PC-9 (cell line): ENCODE results near the gene ZNF552. TPM values are rescaled to one million over a fixed set of nuclear protein-coding genes. Genes with fewer than 3 reads are reported as not detected.
"Not testable (repeated sequence)": the region's sequence is repeated elsewhere in the genome, so short reads cannot be mapped to it uniquely, and the experiment has no call there.

Experiments used
- BruUV-seq: library from RNA; stranded (reverse); fragments of 400-500 nt; replicated peaks from 2 replicates; lab custom pipeline; 2021; lab: Mats Ljungman, UMichigan
- CTCF ChIA-PET: fragments of 300-600 bp; sonication (Branson Sonifier 250); formaldehyde crosslinking; loops from one replicate; lab custom pipeline; 2022; ENCODE audit warnings: antibody characterized with exemption; lab: Charles Lee
- POLR2A ChIA-PET: fragments of 300-600 bp; sonication (Branson Sonifier 250); formaldehyde crosslinking; loops from one replicate; lab custom pipeline; 2022; ENCODE audit warnings: antibody characterized with exemption; ENCODE audit not compliant: unreplicated experiment; lab: Charles Lee
- DNase-seq, 2 experiments: peaks; one replicate each; pipeline versions ENCODE4 v3.0.0 to v3.0.0-alpha.2; 2015 to 2022; ENCODE audit warnings: mixed read lengths in 1 of 2
- H2AFZ ChIP-seq: fragments of 200-600 bp; sonication (generic); 2 replicates; pipeline ENCODE4 v1.8.1; 2017; ENCODE audit warnings: antibody characterized with exemption
- H3F3A ChIP-seq: fragments of 200-600 bp; sonication (generic); 2 replicates; pipeline ENCODE4 v1.8.1; 2017; ENCODE audit warnings: antibody characterized with exemption, mild to moderate bottlenecking, low read depth; ENCODE audit not compliant: insufficient read depth
- H3K27ac ChIP-seq: fragments of 200-600 bp; sonication (generic); 2 replicates; pipeline ENCODE4 v1.6.1; 2016; ENCODE audit warnings: mixed run types
- H3K27me3 ChIP-seq: fragments of 200-600 bp; sonication (generic); 2 replicates; pipeline ENCODE4 v1.6.1; 2016; ENCODE audit warnings: low read depth, mixed run types; ENCODE audit not compliant: insufficient read depth
- H3K36me3 ChIP-seq: fragments of 200-600 bp; sonication (generic); 2 replicates; pipeline ENCODE4 v1.6.1; 2016; ENCODE audit warnings: low read depth, mixed run types
- H3K4me1 ChIP-seq: fragments of 200-600 bp; sonication (generic); replicated peaks from 2 replicates; pipeline ENCODE4 v1.6.1; 2016; ENCODE audit warnings: mixed run types; ENCODE audit not compliant: insufficient read depth
- H3K4me2 ChIP-seq: fragments of 200-600 bp; sonication (generic); 2 replicates; pipeline ENCODE4 v1.6.1; 2017; ENCODE audit warnings: mixed run types
- H3K4me3 ChIP-seq: fragments of 200-600 bp; sonication (generic); 2 replicates; pipeline ENCODE4 v1.6.1; 2016; ENCODE audit warnings: mixed run types
- H3K79me2 ChIP-seq: fragments of 200-600 bp; sonication (generic); 2 replicates; pipeline ENCODE4 v1.6.1; 2017; ENCODE audit warnings: low read depth, mixed run types
- H3K9me2 ChIP-seq: fragments of 200-600 bp; sonication (generic); 2 replicates; pipeline ENCODE4 v1.8.1; 2017; ENCODE audit warnings: mild to moderate bottlenecking; ENCODE audit not compliant: insufficient read depth
- H3K9me3 ChIP-seq: fragments of 200-600 bp; sonication (generic); 2 replicates; pipeline ENCODE4 v1.8.1; 2016; ENCODE audit warnings: low read depth; ENCODE audit not compliant: insufficient read depth
- H4K20me1 ChIP-seq: fragments of 200-600 bp; sonication (generic); 2 replicates; pipeline ENCODE4 v1.8.1; 2017; ENCODE audit not compliant: insufficient read depth
- CTCF ChIP-seq: fragments of 200-600 bp; sonication (generic); conservative IDR thresholded peaks from 2 replicates; pipeline ENCODE4 v1.6.1; 2017; ENCODE audit warnings: mixed run types, antibody characterized with exemption, mild to moderate bottlenecking, moderate library complexity
- EZH2 ChIP-seq: fragments of 200-600 bp; sonication (generic); IDR thresholded peaks from 2 replicates; pipeline ENCODE4 v1.8.0; 2017; ENCODE audit warnings: antibody characterized with exemption, low read depth
- intact Hi-C: fragments of 100-400 bp; cut with micrococcal nuclease; formaldehyde crosslinking; loops from one replicate; pipeline ENCODE4 v1.10.0; 2022; ENCODE audit not compliant: unreplicated experiment
- total RNA-seq: library from RNA; stranded (reverse); gene quantifications from 2 replicates; pipeline ENCODE4 v1.2.3, GENCODE V29; 2021

The ZNF552 gene
- total RNA-seq, 1 experiment from 2014 or later, result 14.3 TPM

- H3K9me3 ChIP-seq, result no peaks in the 10 kb centered on the region
- H3K9me2 ChIP-seq, result no peaks in the 10 kb centered on the region
- TF ChIP-seq CTCF (no peak), EZH2 (no peak)
- H3K27me3 ChIP-seq, result no peaks in the 10 kb centered on the region
- BruUV-seq, result no TSS peak
- H3K4me3 ChIP-seq, result no peak overlapping the region
- intact Hi-C loops, result no loop called here
- no peak overlapping the region for H3K27ac ChIP-seq
- no peaks in the 10 kb centered on the region for H3F3A ChIP-seq
- H4K20me1 ChIP-seq, result peaks cover 41% of the 10 kb centered on the region
- no peaks in the 10 kb centered on the region for H3K4me1 ChIP-seq
- H3K79me2 ChIP-seq, result peaks cover 80% of the 10 kb centered on the region
- H3K36me3 ChIP-seq, result peaks cover 14% of the 10 kb centered on the region
- ChIA-PET CTCF (no interaction called here), POLR2A (no interaction called here)
- H2AFZ ChIP-seq, result no peak overlapping the region
- H3K4me2 ChIP-seq, result no peak overlapping the region
- no peak for DNase-seq
Observed at GRCh38 chr19:57829316-57829715, 14.6 kb upstream of the ZNF552 start.

DNA sequence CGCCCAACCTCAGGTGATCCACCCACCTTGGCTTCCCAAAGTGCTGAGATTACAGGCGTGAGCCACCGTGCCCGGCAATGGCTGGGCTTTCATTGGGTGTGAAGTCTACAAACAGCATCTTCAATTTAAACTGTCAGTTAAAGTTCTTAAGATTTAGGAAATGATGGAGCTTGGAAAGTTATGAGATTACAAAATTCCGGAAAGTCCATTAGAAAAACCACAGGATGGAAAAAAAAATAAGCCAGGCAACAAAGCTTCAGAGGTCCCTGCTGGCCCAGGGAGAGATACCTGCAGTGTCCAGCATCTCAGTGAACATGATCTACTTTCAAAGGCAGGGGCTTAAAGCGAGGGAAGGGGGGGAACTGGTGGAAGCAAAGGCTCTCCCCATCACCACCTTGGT lies 10.8 kb upstream of the ZNF552 start:
- intact Hi-C loops, result no loop called here
- Histone ChIP-seq H3K4me2 (no peak overlapping the region), H3F3A (no peaks in the 10 kb centered on the region), H3K36me3 (peaks cover 29% of the 10 kb centered on the region), H3K27me3 (no peaks in the 10 kb centered on the region), H3K4me1 (peaks cover 6% of the 10 kb centered on the region; the same call in 1 of the 2 replicates), H3K79me2 (peaks cover 94% of the 10 kb centered on the region), H3K9me3 (no peaks in the 10 kb centered on the region), H3K27ac (no peak overlapping the region), H3K9me2 (no peaks in the 10 kb centered on the region), H2AFZ (no peak overlapping the region), H4K20me1 (peaks cover 35% of the 10 kb centered on the region), H3K4me3 (no peak overlapping the region)
- POLR2A ChIA-PET, result no interaction called here
- TF ChIP-seq EZH2, result no peak
- TF ChIP-seq CTCF, result no peak
- no TSS peak for BruUV-seq
- CTCF ChIA-PET, result no interaction called here
- no peak for DNase-seq

- H2AFZ ChIP-seq, DNase-seq, H3K27ac ChIP-seq, H3K27me3 ChIP-seq, H3K9me2 ChIP-seq, CTCF ChIA-PET, H3K4me2 ChIP-seq, H3K4me3 ChIP-seq, intact Hi-C loops, H3K9me3 ChIP-seq, POLR2A ChIA-PET, BruUV-seq, H3F3A ChIP-seq: not testable (repeated sequence)
- Histone ChIP-seq H4K20me1 (peaks cover 16% of the 10 kb centered on the region), H3K36me3 (peaks cover 24% of the 10 kb centered on the region), H3K4me1 (peaks cover 12% of the 10 kb centered on the region), H3K79me2 (peaks cover 85% of the 10 kb centered on the region)
Observed at GRCh38 chr19:57823608-57824007, 8.9 kb upstream of the ZNF552 start.

DNA sequence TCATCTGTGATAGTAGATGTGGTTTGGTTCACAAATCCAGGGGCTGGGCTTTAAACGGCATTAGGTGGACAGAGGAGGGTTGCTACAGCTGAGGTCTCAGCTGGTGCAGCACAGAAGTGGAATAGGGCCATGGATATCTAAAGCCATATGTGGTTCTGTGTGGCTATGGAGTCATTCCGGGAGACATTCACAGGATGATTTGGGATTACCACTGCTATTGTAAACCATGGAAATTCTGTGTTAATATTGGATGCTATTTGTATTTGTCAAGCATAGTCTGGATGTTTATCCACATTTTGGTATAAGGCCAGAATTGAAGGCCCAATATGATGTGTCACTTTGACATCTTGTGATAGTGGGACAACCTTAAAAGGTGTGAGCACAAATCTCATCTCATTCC lies 8.4 kb upstream of the ZNF552 start:
- H3K4me2 ChIP-seq, DNase-seq, H3K27me3 ChIP-seq, BruUV-seq, H3K9me2 ChIP-seq, H3F3A ChIP-seq, intact Hi-C loops, POLR2A ChIA-PET, H3K27ac ChIP-seq, CTCF ChIA-PET, H3K4me3 ChIP-seq, H3K9me3 ChIP-seq, H2AFZ ChIP-seq: not testable (repeated sequence)
- H3K36me3 ChIP-seq, result peaks cover 24% of the 10 kb centered on the region
- peaks cover 16% of the 10 kb centered on the region for H3K4me1 ChIP-seq
- H3K79me2 ChIP-seq, result peaks cover 81% of the 10 kb centered on the region
- H4K20me1 ChIP-seq, result peaks cover 16% of the 10 kb centered on the region

DNA sequence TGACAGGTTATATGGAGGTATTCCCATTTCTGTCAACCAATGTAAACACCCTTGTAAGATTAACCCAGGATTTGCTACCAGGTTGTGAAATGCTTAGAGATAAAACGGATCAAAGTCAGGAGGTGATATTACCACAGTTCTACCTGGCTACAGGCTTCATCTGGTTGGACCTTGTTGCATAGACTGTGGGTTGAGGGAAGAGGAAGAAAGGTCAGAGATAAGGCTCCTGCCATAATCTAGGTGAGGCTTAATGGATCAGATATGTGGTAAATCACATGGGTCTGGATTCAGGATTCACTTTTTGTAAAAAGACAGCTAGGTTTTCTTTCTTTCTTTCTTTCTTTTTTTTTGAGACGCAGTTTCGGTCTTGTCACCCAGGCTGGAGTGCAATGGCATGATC lies 6.8 kb upstream of the ZNF552 start:
- H3K36me3 ChIP-seq, result peaks cover 19% of the 10 kb centered on the region
- peaks cover 68% of the 10 kb centered on the region for H3K79me2 ChIP-seq
- H4K20me1 ChIP-seq, result peaks cover 16% of the 10 kb centered on the region
- H3K9me2 ChIP-seq, intact Hi-C loops, BruUV-seq, H3K9me3 ChIP-seq, H3K4me3 ChIP-seq, H3K4me2 ChIP-seq, CTCF ChIA-PET, H3F3A ChIP-seq, DNase-seq, H3K27me3 ChIP-seq, POLR2A ChIA-PET, H3K27ac ChIP-seq, H2AFZ ChIP-seq: not testable (repeated sequence)
- H3K4me1 ChIP-seq, result peaks cover 16% of the 10 kb centered on the region

DNA sequence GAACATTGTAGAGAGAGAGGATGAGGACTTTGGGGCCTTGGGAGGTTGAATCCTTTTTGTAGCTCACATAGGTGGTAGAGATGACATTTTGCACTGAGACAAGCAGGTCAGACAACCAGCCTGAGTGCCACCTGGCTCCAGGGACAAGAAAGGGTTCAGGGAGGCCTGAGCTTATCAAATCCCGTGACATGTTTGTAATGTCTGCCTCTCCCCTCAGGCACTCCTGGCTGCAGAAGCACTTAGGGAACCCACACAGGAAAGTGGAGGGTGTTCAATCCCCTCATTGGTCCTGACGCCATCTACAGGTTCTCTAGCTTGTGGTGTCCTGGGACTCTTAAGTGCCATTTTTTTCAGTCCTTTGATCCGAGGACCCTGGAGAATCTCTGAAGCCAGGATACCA lies 6.4 kb upstream of the ZNF552 start:
- H2AFZ ChIP-seq, H3F3A ChIP-seq, CTCF ChIA-PET, intact Hi-C loops, H3K27me3 ChIP-seq, DNase-seq, H3K27ac ChIP-seq, BruUV-seq, H3K9me2 ChIP-seq, H3K9me3 ChIP-seq, POLR2A ChIA-PET: not testable (repeated sequence)
- peak overlapping the region; percentile 94 for H3K4me2 ChIP-seq
- H3K4me1 ChIP-seq, result peaks cover 16% of the 10 kb centered on the region
- H3K79me2 ChIP-seq, result peaks cover 64% of the 10 kb centered on the region
- H3K4me3 ChIP-seq, result peak overlapping the region; percentile 82; the same call in 1 of the 2 replicates
- H3K36me3 ChIP-seq, result peaks cover 17% of the 10 kb centered on the region
- H4K20me1 ChIP-seq, result peaks cover 16% of the 10 kb centered on the region
